GM19438 (cell line): Measurements from ENCODE around the gene ASB6.

ENCODE experiments used
- ATAC-seq: cut with Tn5 transposase; IDR thresholded peaks from one replicate; pipeline ENCODE4 v1.9.1; 2021; ENCODE audit warnings: low read depth; ENCODE audit not compliant: unreplicated experiment

The ASB6 gene

DNA sequence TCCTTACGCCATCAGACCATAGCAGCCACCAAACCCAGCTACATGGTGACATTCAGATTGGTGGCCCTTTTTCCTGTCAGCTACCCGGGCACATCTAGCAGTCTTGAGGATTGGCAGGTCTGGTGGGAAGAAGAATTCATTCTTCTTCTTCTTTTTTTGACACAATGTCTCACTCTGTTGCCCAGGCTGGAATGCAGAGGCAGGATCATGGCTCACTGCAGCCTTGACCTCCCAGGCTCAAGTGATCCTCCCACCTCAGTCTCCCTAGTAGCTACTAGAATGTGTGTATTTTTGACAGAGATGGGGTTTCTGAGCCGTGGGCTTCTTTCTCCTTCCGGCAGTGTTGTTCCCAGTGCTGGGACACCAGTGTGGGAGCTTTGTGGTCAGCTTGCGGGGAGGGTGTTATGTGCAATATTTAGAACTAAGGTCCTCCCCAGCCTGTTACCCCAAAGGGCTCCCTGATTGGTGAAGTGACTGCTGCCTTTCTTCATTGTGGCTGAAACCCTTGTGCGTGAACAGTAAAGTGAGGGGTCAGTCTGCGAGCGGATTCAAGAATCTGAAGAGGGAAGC lies 12.6 kb downstream of the ASB6 start:
- ATAC-seq, result no peak

DNA sequence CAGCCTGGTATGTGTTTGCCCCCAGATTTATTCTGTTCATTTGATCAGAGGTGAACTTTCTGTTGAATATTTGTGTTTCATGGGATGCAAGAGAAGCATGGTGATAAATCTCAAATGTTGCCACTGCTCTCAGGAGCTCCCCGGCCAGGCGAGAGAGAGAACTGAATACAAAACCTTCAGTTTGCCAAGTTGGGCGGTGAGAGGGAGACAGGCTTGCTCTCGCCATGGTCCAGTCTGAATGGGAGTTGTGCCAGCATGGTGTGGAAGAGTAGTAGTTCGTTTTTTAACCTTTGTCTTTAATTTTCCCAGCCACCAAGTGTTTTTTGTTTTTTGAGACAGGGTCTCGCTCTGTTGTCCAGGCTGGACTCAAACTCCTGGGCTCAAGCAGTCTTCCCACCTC lies 13.2 kb downstream of the ASB6 start:
- ATAC-seq, result no peak

DNA sequence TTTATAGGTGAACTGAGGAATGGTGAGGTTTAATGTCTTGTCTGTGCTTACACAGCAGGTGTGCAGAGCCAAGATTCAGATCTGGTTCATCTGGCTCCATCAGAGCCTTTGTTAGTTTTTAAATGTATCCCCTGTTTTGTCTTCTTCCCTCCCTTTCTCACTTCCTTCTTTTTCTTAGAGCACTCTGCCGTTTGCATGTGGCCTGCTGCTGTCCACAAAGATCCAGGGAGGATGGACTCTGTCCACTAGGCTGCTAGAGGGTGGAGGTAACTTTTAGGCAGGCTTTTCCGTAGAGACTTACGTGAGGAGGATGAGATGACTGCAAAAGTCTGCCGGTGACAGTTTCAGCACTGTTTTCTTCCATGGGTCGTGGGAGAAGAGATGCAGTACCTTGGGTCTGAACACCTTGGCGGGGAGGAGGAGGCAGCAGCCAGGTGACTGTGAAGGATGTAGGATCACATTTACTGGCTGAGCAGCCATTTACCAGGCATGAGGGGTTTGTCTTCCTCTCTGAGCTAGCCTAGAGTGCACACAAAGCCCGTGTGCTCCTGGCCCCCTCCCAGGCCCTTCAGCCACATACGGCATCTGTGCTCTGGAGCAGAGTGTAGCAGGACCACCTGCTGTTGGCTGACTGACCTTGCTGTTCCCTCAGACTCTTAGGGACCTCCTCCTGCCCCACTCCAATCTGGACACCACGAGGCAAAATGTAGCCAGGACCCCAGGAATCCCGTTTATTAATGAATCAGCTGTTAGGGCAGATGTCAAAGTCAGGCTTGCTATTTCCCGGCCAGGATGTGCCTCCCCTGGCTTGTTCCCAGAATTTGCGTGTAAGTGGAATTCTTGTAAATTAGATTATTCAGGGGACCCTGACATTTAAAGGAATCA lies 14.2 kb downstream of the ASB6 start:
- no peak for ATAC-seq

DNA sequence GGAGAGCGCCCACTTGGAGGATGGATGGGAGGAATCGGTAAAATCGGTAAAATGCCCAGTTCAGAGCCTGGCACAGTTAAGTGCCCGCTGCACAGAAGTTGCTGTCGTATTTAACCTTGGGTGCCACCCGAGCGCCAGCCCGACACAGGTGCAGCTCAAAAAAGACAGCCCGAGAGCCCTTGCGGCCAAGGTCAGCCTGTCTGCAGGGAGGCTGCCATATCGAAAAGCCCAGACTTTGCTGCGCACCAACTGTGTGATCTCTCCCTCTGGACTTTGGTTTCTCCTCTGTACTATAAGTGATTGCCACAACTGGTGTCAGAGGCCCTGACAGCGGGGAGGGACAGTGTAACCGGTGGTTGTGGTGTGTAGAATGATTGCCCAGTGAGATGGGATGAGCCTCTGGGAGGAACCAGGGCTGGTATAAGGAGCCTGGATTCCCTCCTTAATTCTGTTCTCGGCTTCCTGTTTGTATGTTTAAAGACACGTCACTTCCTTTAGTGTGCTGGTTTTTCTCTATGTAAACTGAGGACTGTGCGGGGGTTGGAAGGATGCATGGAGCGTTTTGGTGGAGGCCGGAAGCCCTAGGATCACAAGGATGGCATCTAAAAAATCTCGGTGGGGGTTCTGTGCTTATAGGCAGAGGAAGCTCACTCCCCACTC lies 15.2 kb downstream of the ASB6 start:
- peak; percentile 37 for ATAC-seq

DNA sequence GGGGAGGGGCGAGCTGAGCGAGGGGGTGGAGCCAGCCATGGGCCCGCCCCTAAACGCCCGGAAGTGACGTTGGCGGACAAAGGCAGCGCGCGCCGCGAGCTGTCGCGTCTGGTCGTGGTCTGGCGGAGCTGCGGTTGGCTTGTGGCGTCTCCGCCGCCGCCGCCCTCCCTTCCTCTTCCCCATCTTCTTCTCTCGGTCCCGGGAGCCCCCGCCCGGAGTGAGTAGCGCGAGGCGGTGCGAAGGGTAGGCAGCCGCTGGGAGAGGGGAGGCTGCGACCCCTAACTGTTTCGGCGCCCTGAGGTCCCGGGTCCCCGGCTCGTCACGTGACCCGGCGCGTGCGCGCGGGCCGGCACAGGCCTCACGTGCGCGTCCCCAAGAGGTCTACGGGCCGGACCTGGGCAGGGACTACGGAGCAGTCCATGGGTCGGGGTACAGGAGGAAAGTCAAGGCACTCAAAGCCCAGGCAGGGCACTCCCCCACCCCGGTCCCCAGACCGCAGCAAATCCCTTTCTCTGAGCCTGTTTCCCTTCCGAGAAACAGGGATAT lies 15.8 kb downstream of the ASB6 start, which contains the start of gene NTMT1:
Gene NTMT1, plus strand, starts transcription at position 85 of the 546 bp plus-strand sequence. CDS start 6,541 bp downstream, outside the sequence.
- peak; percentile 69 for ATAC-seq

DNA sequence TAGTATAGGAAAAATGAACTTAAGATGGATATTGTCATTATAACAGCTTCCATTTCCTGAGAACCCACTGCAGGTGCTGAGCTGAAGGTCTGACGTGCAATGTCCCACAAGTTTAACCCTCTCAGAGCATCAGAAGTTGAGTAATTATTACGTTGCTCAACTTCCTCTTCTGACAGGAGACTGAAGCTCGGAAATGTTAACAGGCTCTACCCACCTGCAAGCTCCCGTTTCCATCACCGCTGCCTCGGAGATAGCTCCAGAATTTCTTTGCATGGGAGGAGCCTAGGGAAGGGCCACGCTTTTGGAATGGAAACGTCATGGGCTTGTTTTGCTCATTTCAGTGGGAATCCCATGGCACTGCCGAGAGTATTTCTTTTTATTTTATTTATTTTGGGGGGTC lies 17.0 kb downstream of the ASB6 start:
- no peak for ATAC-seq

DNA sequence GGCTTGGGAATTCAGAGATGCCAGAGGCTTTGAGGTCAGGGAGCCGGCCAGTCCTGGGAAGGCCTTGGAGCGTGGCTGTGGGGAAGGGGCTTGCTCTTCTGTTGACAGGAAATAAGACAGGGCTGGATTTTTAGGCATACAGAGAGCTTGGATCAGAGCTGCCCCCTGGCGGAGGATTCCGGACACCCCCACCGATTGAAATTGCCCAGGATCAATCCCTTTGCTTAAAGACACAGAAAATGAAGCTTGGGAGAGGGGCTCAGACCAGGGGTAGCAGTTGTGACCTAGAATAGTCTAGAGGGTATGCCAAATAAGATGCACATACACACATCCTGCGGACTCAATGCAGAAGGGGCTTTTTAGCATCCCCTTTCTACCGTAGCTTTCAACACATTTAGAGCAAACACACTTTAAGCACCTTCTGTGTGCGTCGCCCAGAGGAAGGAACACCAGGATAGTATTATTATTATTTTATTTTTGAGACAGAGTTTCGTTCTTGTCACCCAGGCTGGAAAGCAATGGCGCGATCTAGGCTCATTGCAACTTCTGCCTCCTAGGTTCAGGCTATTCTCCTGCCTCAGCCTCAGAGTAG lies 17.7 kb downstream of the ASB6 start:
- ATAC-seq, result no peak

DNA sequence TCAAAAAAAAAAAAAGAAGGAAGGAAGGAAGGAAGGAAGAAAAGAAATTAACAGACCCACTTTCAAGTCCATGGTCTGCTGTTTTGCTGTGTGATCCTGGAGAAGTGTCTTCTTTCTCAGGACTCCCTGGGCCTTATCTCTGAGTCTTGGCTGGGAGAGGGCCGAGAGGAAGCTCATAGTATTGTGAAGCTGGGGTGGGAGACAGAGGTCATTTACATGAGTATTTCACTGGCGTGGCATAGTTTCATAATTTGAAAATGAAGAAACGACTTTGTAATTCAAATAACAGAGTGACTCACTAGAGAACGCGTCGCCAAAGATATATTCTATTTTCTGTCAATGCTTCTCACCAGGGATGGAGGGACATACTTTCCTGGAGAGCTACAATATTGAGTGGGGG lies 18.6 kb downstream of the ASB6 start:
- no peak for ATAC-seq

DNA sequence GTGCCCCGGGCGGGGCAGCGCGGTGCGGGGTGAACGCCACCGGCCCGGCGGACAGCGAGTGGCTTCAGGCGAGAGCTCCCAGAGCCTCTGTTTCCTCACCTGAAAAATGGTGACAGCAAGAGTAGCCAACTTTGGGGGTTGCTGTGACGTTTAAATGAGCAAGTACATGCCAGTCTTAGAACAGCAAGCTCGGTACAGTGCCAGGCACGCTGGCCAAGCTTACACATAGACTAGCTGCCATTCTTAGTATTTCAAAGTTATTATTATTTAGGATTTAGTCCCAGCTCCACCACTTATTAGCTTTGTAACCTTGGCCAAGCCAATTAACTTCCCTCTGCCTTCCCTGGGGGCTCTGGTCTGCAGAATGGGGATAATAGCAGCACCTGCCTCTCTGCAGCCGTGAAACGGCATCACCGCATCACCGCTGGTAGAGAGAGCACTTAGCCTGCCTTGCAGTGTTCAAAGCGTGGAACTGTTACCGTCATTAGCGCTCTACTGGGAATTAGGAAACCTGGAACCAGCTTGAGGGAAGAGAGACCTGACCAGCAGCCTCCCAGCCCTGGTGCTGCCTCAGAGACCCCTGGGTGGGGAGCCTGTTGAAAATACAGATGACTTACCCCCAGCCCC lies 21.2 kb downstream of the ASB6 start, which contains the start of gene C9orf50:
Gene C9orf50, minus strand, starts transcription at position 433 of the 627 bp plus-strand sequence. CDS start 527 bp downstream, outside the sequence.
- no peak for ATAC-seq

DNA sequence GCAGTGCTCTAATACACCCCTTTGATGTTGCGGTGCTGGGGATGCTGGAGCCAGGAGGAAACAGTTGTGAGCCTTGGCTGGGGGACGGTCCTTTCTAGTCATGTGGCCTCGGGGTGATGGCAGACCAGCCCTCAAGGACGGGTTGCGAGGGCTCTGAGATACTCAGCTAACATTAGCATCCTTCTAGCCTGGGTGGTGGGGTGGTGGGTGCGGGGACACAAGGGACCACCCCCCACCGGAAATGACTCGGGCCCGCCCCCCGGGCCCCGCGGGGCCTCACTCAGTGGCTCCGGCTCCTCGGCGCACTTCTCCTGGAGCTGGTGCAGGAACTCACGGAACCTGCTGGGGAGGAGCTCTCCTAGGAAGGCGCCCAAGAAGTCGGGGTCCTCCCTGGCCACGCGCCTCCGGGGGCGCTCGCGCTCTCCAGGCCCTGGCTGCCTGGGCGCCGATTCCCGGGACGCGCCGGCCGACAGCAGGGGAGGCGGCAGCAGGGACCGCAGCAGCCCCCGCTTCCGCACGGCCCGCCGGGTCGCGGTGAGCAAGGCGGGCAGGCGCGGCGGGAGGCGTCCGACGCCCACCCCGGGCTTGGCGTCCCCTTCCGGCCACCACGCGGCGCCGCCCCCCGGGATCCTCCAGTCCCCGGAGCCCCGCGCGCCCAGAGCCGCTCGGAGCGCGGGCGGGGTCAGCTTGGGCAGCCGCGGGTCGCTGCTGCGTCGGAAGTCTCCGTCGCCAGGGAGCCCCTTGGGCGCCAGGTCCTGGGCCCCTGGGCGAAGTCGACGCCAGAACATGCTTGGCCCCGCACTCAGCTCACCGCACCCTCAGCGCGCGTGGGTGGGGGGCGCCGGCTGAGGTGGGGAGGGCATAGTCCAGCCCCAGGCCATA lies 21.9 kb downstream of the ASB6 start:
- no peak for ATAC-seq

DNA sequence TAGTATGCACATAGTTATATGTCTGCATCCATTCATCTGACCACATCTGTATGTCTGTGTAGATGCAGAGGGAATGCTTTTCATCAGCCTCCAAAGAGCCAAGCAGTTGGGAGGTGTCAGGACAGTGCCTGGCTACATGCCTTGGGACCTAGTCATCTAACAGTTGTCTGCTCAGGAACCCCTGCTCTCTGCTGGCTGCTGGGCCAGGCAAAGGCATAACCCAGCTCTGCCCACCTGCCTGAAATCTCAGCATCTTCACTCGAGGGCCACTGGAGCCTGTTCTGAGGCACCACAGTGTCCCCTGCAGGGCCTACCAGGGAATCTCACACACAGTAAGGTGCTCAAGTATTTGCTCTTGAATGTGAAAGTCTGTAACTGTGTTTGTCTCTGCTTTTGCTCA lies 24.8 kb downstream of the ASB6 start:
- no peak for ATAC-seq

DNA sequence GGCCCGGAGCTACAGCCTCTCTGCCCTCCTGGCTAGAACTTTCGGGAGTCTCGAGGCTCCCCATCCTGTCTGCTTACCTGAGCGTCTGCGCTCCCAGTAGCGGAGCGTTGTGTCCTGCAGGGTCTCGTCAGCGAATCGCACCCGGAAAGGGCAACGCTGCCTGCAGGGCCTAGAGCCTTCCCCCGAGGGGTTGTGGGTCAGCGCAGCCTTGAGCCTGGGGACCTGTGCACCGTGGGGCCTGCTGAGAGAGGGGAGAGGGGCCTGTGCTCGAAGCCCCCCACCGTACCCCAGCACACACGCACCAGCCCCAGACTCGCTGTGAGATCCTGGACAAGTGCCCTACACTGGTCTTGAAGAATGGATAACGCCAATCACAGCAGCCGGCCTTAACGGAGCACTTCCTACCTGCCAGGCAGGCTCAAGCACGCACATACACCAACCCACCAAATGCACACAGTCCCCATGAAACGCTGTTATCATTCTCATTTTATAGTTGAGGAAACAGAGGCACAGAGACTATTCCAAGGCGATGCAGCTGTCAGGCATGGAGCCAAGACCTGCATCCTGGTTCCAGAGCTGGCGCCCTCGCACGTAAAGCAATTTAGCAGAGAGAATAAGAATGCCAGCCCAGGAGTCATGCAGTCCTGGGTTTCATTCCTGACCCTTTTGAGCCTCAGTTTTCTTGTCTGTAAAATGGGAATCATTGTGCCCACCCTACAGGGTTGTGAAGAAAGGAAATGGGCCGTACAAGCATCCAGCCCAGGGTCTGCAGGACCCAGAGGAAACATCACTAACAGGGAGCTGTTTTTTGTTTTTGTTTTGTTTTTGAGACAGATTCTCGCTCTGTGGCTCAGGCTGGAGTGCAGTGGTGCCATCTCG lies 26.3 kb downstream of the ASB6 start:
- ATAC-seq, result no peak

DNA sequence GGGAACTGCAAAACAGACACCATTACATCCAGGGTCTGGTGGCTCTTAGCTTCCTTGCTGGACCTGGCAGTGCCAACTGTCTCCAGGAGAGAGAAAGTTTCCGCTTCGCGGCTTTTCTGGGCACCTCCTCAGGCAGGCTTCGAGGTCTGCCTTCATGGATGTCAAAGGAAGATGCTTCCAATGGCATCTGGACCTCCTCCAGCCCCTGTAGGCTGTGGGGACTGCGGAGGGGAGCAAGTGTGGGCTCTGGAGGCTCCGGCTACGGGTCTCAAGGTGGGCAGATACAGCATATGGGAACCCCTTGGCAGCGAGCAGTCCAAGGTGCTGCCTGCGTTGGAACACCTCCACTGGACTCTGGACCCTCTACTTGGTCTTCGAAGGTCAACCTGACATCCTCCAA lies 27.0 kb downstream of the ASB6 start:
- no peak for ATAC-seq

DNA sequence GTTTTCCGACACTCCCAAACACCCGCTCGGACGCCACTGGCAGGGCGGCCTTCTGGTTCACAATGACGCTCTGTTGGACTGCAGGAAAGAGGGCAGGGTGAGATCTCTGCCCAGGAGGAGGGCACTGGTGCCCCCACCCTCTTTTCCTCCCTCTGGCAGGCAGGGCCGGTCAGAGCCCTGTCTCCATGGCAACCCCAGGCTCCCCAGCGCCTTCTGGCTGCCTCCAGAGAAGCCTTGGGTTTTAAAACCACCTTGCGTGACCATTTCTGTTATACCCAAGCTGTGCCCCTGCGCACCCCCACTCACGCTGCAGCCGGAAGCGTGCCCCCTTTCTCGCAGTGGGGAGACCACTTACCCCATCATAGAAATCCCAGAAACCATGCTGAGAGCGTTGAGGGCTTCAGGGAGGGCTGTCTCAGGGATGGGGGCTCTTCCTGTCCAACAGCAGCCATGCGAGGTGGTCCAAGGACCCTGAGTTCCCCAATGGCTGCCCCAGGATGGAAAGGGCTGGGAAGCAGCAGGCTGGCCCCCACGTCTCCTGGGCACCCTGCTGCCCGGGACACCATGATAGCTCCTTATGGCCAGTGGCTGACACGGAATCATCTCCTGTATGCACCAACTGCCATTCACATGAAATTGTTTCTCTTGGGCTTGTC lies 28.3 kb downstream of the ASB6 start:
- no peak for ATAC-seq

DNA sequence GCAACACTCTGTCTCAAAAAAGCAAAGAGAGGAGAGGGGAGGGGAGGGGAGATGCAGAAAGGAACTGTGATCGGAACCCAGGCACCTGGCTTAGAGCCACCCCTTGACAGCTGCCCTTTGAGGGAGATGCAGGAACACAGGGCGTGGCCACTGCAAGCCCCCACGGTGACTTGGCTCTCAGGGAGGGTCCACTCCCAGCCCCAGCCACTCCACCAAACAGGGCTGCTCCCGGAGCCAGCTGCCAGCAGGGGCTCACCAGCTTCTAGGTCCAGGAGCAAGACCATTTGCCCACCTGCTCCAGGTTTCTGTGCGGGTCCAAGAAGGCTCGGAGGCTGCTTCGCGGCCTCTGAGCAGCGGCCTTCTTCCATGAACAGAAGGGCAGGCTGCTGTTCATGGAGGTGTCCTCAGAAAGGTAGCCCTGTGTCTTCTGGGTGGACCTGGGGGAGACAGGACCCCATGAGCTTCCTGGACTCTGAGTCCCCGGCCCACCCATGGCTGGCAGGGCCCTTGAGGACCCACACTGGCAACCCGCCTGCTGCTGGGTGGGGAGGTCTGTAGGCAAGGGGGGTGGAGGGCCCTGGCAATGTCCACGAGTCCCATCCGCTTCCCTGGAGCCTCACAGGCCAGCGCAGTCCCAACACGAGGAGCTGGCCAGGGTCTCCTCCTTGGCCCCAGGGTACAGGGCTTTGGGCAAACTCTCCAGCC lies 29.0 kb downstream of the ASB6 start:
- ATAC-seq, result no peak

DNA sequence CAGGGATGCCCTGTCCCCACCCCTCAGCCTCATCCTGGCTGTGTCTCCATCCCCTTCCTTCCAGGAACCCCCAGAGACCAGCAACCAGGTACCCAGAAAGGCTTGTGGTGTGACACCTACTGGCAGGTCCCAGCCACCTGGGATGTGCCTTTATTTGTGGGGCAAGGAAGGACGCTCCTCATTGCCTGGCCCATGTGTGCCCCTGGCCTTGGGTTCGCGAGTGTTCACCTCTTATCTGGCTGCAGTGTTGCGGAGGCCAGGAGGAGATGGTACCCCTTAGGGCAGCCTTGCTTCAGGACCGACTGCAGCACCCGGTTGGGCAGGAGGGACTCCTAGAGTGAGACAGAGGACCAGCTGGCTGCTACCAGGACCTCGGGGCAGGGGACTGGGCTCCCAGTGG lies 29.8 kb downstream of the ASB6 start:
- no peak for ATAC-seq

DNA sequence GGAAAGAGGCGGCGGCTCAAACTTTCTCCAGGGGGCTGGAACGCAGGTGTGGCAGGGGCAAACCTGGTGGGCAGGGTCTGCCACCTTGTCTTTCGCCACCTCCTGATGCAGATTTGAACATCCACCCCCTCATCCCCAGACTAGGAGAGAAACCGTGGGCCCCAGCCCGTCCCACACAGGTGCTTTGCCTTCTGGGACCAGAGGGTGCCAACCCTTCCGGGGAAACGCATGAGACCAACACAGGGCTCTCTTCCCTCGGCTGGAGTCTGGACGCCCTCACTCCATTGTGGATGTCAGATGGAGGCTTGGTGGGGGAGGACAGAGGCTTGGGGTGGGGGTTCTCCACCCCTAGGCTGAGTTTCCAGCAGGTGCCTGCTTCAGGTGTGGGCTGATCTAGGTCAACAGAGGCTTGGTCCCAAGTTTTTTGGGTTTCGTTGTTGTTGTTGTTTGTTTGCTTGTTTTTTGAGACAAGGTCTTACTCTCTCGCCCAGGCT lies 30.6 kb downstream of the ASB6 start:
- no peak for ATAC-seq
